ENCODE results near the gene NMNAT2.
"Not testable (repeated sequence)": the region's sequence is repeated elsewhere in the genome, so short reads cannot be mapped to it uniquely, and the experiment has no call there.

The NMNAT2 gene

GRCh38 chr1:183251101-183251958 lies 166.8 kb downstream of the NMNAT2 start:
- DNase-seq, result no peak

GRCh38 chr1:183249941-183250452 lies 168.2 kb downstream of the NMNAT2 start:
- no peak for DNase-seq

GRCh38 chr1:183248989-183249691 lies 169.0 kb downstream of the NMNAT2 start:
- DNase-seq, result no peak

GRCh38 chr1:183247931-183248330 lies 170.2 kb downstream of the NMNAT2 start:
- DNase-seq, result no peak

- DNase-seq, result no peak
These were observed 170.7 kb downstream of the NMNAT2 start for GRCh38 chr1:183247484-183247883.

GRCh38 chr1:183247066-183247465 lies 171.1 kb downstream of the NMNAT2 start:
- DNase-seq, result no peak

- no peak for DNase-seq
These were observed 171.7 kb downstream of the NMNAT2 start for GRCh38 chr1:183246436-183246835.

GRCh38 chr1:183245357-183245756 lies 172.8 kb downstream of the NMNAT2 start:
- DNase-seq, result no peak

GRCh38 chr1:183244466-183244865 lies 173.7 kb downstream of the NMNAT2 start:
- no peak for DNase-seq

- no peak for DNase-seq
These were observed 174.8 kb downstream of the NMNAT2 start for GRCh38 chr1:183243161-183244050.

- no peak for DNase-seq
These were observed 175.6 kb downstream of the NMNAT2 start for GRCh38 chr1:183242556-183242955.

- no peak for DNase-seq
These were observed 176.7 kb downstream of the NMNAT2 start for GRCh38 chr1:183241471-183241870.

- not testable (repeated sequence) for DNase-seq
These were observed 177.3 kb downstream of the NMNAT2 start for GRCh38 chr1:183240853-183241252.

- no peak for DNase-seq
These were observed 177.7 kb downstream of the NMNAT2 start for GRCh38 chr1:183240526-183240825.

GRCh38 chr1:183239793-183240525 lies 178.2 kb downstream of the NMNAT2 start:
- DNase-seq, result no peak

- no peak for DNase-seq
These were observed 178.9 kb downstream of the NMNAT2 start for GRCh38 chr1:183239220-183239742.

- DNase-seq, result no peak
These were observed 180.1 kb downstream of the NMNAT2 start for GRCh38 chr1:183238071-183238470.

- DNase-seq, result no peak
These were observed 181.1 kb downstream of the NMNAT2 start for GRCh38 chr1:183237046-183237445.

GRCh38 chr1:183236158-183236725 lies 181.9 kb downstream of the NMNAT2 start:
- no peak for DNase-seq

GRCh38 chr1:183235503-183235902 lies 182.7 kb downstream of the NMNAT2 start:
- DNase-seq, result no peak

GRCh38 chr1:183234660-183235476 lies 183.3 kb downstream of the NMNAT2 start:
- no peak for DNase-seq

Measured in activated naive CD4-positive, alpha-beta T cell treated with Interleukin-2 at 50 U/mL for 16 hours (primary cell).